WTC11 (cell line): Measurements from ENCODE around the gene EFCAB5. TPM values are rescaled to one million over a fixed set of nuclear protein-coding genes. Genes with fewer than 3 reads are reported as not detected.

ENCODE experiments used
- ATAC-seq: fragments of 200-7000 bp; cut with Tn5 transposase; 2 replicates; pipeline ENCODE4 v1.10.0; 2021; ENCODE audit warnings: mild to moderate bottlenecking, moderate library complexity
- CTCF ChIA-PET: fragments of 300-600 bp; sonication (Branson Sonifier 250); formaldehyde crosslinking; loops from one replicate; lab custom pipeline; 2021; ENCODE audit warnings: antibody characterized with exemption; lab: Charles Lee
- POLR2A ChIA-PET: fragments of 350-600 bp; sonication (Branson Sonifier 250); formaldehyde crosslinking; loops from one replicate; lab custom pipeline; 2021; ENCODE audit warnings: antibody characterized with exemption; lab: Charles Lee
- DNase-seq: peaks from one replicate; pipeline ENCODE4 v3.0.0; 2021; ENCODE audit warnings: low spot score
- H3K27ac Mint-ChIP-seq: 2 replicates; pipeline ENCODE4 v1.8.0; 2021; ENCODE audit warnings: mixed read lengths
- H3K27me3 Mint-ChIP-seq: 2 replicates; pipeline ENCODE4 v1.8.0; 2021; ENCODE audit warnings: low read depth, mild to moderate bottlenecking, moderate library complexity, mixed read lengths
- H3K36me3 Mint-ChIP-seq: 2 replicates; pipeline ENCODE4 v1.8.0; 2021; ENCODE audit warnings: mixed read lengths
- H3K4me1 Mint-ChIP-seq: 2 replicates; pipeline ENCODE4 v1.8.0; 2022; ENCODE audit warnings: mixed read lengths
- H3K4me3 Mint-ChIP-seq: 2 replicates; pipeline ENCODE4 v1.8.0; 2021; ENCODE audit warnings: mild to moderate bottlenecking, moderate library complexity, mixed read lengths
- H3K9me3 Mint-ChIP-seq: 2 replicates; pipeline ENCODE4 v1.8.0; 2021; ENCODE audit warnings: mixed read lengths
- ATF1 ChIP-seq: sonication (generic); formaldehyde crosslinking; IDR thresholded peaks from 2 replicates; pipeline ENCODE4 v1.8.1; 2023; ENCODE audit warnings: mild to moderate bottlenecking, moderate library complexity, missing genetic modification reagents
- CREB1 ChIP-seq: sonication (generic); formaldehyde crosslinking; IDR thresholded peaks from 2 replicates; pipeline ENCODE4 v1.8.0; 2023; ENCODE audit warnings: mild to moderate bottlenecking, missing genetic modification reagents
- ETV6 ChIP-seq: sonication (generic); formaldehyde crosslinking; IDR thresholded peaks from 2 replicates; pipeline ENCODE4 v1.8.1; 2022; ENCODE audit warnings: mild to moderate bottlenecking, missing genetic modification reagents
- FOXJ3 ChIP-seq: sonication (generic); formaldehyde crosslinking; IDR thresholded peaks from 2 replicates; pipeline ENCODE4 v1.9.0; 2021; ENCODE audit warnings: missing genetic modification reagents, mild to moderate bottlenecking, borderline replicate concordance
- GABPB1 ChIP-seq: sonication (generic); formaldehyde crosslinking; IDR thresholded peaks from 2 replicates; pipeline ENCODE4 v1.8.1; 2023; ENCODE audit warnings: mild to moderate bottlenecking, missing genetic modification reagents
- GRHL2 ChIP-seq: fragments of 250-450 bp; sonication (Bioruptor Pico); IDR thresholded peaks from 2 replicates; pipeline ENCODE4 v1.8.0; 2022; ENCODE audit warnings: mild to moderate bottlenecking, moderate library complexity; ENCODE audit not compliant: insufficient replicate concordance, severe bottlenecking
- JAZF1 ChIP-seq: fragments of 250-450 bp; sonication (Bioruptor Pico); IDR thresholded peaks from 2 replicates; pipeline ENCODE4 v1.9.0; 2021; ENCODE audit warnings: moderate library complexity, mild to moderate bottlenecking, inconsistent platforms
- NR1H2 ChIP-seq: sonication (generic); formaldehyde crosslinking; IDR thresholded peaks from 2 replicates; pipeline ENCODE4 v1.9.0; 2021; ENCODE audit warnings: mild to moderate bottlenecking, moderate library complexity, missing genetic modification reagents
- OVOL2 ChIP-seq: fragments of 250-450 bp; sonication (Bioruptor Pico); IDR thresholded peaks from 2 replicates; pipeline ENCODE4 v1.9.0; 2021; ENCODE audit warnings: mild to moderate bottlenecking, borderline replicate concordance
- SMAD3 ChIP-seq: sonication (generic); formaldehyde crosslinking; IDR thresholded peaks from 2 replicates; pipeline ENCODE4 v1.8.0; 2022; ENCODE audit warnings: missing genetic modification reagents, mild to moderate bottlenecking, borderline replicate concordance
- TP53 ChIP-seq: sonication (generic); formaldehyde crosslinking; IDR thresholded peaks from 2 replicates; pipeline ENCODE4 v1.8.1; 2023; ENCODE audit warnings: mild to moderate bottlenecking, missing genetic modification reagents
- ZNF396 ChIP-seq: fragments of 250-450 bp; sonication (Bioruptor Pico); IDR thresholded peaks from 2 replicates; pipeline ENCODE4 v1.8.0; 2021; ENCODE audit warnings: mild to moderate bottlenecking, moderate library complexity, borderline replicate concordance
- total RNA-seq: library from RNA; stranded (reverse); gene quantifications from 3 replicates; pipeline ENCODE4 v1.2.3, GENCODE V29; 2021
- TF ChIP-seq, protein P1 (sequence below): fragments of 250-450 bp; sonication (Bioruptor Pico); IDR thresholded peaks from 2 replicates; pipeline ENCODE4 v1.8.0; 2021; ENCODE audit warnings: mild to moderate bottlenecking
- TF ChIP-seq, protein P2 (sequence below): fragments of 200-600 bp; IDR thresholded peaks from 2 replicates; pipeline ENCODE4 v1.8.0; 2022; ENCODE audit warnings: antibody characterized with exemption
- TF ChIP-seq, protein P3 (sequence below): sonication (generic); formaldehyde crosslinking; IDR thresholded peaks from 2 replicates; pipeline ENCODE4 v1.8.1; 2023; ENCODE audit warnings: mild to moderate bottlenecking, missing genetic modification reagents, borderline replicate concordance
- TF ChIP-seq, protein P4 (sequence below): fragments of 250-450 bp; sonication (Bioruptor Pico); conservative IDR thresholded peaks from 2 replicates; pipeline ENCODE4 v1.9.0; 2021; ENCODE audit warnings: mild to moderate bottlenecking
- TF ChIP-seq, protein P5 (sequence below): fragments of 250-450 bp; sonication (Bioruptor Pico); IDR thresholded peaks from 2 replicates; pipeline ENCODE4 v1.9.0; 2021; ENCODE audit warnings: moderate library complexity, mild to moderate bottlenecking, inconsistent platforms, borderline replicate concordance
- TF ChIP-seq, protein P6 (sequence below): fragments of 250-450 bp; sonication (Bioruptor Pico); IDR thresholded peaks from 2 replicates; pipeline ENCODE4 v1.9.0; 2021; ENCODE audit warnings: mild to moderate bottlenecking
- TF ChIP-seq, protein P7 (sequence below): sonication (generic); formaldehyde crosslinking; IDR thresholded peaks from 2 replicates; pipeline ENCODE4 v1.8.1; 2022; ENCODE audit warnings: mild to moderate bottlenecking, moderate library complexity, missing genetic modification reagents

Gene EFCAB5
- total RNA-seq, 1 experiment from 2014 or later, result 0.59 TPM

DNA sequence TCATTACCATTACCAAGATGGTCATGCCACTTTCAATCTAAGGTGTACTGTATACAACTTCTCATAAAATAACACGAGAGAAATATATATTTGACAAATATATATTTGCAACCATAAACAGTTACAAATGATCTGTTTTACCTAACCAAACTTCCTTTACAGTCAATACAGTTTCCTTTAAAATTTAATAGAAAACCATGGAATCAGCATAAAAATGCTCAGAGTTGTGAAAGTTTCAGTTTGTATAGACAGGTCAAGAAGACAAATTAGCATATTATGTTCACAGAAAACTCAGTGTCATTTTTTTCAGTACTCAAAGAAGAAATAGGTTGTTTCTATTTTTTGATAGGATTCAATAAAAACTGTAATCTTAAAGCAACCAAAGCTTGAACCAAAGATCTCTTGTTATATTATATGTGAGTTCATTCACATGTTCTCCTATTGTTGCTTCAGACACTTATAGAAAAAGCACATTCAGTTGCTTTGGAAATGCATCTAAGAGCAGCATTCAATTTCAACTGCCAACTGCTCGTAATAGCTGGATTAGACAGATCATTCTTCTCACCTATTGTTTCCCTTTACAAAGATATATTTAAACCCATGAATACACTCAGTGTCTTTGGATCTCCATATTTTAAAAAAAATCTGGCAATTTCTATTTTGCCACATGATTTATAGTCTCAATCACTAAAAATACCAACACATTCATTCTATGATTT lies 26.5 kb upstream of the EFCAB5 start:
- H3K27me3 Mint-ChIP-seq, result no peaks in the 10 kb centered on the region
- no peak overlapping the region for H3K27ac Mint-ChIP-seq
- TF ChIP-seq FOXJ3 (CRISPR knock-in tag), result no peak
- TF ChIP-seq, protein P1, sequence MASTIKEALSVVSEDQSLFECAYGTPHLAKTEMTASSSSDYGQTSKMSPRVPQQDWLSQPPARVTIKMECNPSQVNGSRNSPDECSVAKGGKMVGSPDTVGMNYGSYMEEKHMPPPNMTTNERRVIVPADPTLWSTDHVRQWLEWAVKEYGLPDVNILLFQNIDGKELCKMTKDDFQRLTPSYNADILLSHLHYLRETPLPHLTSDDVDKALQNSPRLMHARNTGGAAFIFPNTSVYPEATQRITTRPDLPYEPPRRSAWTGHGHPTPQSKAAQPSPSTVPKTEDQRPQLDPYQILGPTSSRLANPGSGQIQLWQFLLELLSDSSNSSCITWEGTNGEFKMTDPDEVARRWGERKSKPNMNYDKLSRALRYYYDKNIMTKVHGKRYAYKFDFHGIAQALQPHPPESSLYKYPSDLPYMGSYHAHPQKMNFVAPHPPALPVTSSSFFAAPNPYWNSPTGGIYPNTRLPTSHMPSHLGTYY (CRISPR knock-in tag), result no peak
- TF ChIP-seq, protein P2, sequence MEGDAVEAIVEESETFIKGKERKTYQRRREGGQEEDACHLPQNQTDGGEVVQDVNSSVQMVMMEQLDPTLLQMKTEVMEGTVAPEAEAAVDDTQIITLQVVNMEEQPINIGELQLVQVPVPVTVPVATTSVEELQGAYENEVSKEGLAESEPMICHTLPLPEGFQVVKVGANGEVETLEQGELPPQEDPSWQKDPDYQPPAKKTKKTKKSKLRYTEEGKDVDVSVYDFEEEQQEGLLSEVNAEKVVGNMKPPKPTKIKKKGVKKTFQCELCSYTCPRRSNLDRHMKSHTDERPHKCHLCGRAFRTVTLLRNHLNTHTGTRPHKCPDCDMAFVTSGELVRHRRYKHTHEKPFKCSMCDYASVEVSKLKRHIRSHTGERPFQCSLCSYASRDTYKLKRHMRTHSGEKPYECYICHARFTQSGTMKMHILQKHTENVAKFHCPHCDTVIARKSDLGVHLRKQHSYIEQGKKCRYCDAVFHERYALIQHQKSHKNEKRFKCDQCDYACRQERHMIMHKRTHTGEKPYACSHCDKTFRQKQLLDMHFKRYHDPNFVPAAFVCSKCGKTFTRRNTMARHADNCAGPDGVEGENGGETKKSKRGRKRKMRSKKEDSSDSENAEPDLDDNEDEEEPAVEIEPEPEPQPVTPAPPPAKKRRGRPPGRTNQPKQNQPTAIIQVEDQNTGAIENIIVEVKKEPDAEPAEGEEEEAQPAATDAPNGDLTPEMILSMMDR, result no peak
- TF ChIP-seq ETV6 (CRISPR knock-in tag), result no peak
- no peak for TF ChIP-seq ZNF396
- no peak for TF ChIP-seq GRHL2 (CRISPR knock-in tag)
- TF ChIP-seq OVOL2 (CRISPR knock-in tag), result no peak
- TF ChIP-seq, protein P3, sequence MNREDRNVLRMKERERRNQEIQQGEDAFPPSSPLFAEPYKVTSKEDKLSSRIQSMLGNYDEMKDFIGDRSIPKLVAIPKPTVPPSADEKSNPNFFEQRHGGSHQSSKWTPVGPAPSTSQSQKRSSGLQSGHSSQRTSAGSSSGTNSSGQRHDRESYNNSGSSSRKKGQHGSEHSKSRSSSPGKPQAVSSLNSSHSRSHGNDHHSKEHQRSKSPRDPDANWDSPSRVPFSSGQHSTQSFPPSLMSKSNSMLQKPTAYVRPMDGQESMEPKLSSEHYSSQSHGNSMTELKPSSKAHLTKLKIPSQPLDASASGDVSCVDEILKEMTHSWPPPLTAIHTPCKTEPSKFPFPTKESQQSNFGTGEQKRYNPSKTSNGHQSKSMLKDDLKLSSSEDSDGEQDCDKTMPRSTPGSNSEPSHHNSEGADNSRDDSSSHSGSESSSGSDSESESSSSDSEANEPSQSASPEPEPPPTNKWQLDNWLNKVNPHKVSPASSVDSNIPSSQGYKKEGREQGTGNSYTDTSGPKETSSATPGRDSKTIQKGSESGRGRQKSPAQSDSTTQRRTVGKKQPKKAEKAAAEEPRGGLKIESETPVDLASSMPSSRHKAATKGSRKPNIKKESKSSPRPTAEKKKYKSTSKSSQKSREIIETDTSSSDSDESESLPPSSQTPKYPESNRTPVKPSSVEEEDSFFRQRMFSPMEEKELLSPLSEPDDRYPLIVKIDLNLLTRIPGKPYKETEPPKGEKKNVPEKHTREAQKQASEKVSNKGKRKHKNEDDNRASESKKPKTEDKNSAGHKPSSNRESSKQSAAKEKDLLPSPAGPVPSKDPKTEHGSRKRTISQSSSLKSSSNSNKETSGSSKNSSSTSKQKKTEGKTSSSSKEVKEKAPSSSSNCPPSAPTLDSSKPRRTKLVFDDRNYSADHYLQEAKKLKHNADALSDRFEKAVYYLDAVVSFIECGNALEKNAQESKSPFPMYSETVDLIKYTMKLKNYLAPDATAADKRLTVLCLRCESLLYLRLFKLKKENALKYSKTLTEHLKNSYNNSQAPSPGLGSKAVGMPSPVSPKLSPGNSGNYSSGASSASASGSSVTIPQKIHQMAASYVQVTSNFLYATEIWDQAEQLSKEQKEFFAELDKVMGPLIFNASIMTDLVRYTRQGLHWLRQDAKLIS, result no peak
- no peak for TF ChIP-seq ATF1 (CRISPR knock-in tag)
- TF ChIP-seq, protein P4, sequence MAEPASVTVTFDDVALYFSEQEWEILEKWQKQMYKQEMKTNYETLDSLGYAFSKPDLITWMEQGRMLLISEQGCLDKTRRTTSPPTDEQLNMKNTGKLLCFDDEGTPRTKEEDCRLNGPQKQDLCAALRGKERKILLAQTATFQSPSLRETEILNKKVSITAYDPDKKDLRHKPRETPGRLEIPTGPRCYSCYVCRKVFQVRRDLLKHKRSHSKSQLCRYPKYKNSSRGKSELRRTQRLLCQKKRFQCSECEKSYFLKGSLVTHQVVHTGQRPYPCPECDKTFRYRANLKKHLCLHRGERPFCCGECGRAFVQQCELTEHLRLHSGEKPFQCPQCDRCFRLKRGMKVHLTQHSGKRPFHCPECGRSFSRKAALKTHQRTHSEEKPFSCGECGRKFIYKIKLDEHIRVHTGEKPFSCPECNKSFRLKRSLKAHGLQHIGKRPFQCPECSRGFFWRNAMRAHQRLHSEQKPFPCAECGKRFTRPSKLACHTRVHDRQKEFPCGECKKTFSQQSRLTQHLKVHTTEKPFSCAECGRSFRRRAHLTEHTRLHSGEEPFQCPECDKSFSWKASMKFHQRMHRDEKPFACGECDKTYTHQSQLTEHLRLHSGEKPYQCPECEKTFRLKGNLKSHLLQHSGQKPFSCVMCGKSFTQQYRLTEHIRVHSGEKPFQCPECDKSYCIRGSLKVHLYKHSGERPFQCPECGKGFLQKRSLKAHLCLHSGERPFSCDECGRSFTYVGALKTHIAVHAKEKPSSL (CRISPR knock-in tag), result no peak
- TF ChIP-seq, protein P5, sequence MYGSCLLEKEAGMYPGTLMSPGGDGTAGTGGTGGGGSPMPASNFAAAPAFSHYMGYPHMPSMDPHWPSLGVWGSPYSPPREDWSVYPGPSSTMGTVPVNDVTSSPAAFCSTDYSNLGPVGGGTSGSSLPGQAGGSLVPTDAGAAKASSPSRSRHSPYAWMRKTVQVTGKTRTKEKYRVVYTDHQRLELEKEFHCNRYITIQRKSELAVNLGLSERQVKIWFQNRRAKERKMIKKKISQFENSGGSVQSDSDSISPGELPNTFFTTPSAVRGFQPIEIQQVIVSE (CRISPR knock-in tag), result no peak
- no peak for TF ChIP-seq SMAD3 (CRISPR knock-in tag)
- TF ChIP-seq, protein P6, sequence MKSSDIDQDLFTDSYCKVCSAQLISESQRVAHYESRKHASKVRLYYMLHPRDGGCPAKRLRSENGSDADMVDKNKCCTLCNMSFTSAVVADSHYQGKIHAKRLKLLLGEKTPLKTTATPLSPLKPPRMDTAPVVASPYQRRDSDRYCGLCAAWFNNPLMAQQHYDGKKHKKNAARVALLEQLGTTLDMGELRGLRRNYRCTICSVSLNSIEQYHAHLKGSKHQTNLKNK, result no peak
- no peak for TF ChIP-seq JAZF1
- TF ChIP-seq, protein P7, sequence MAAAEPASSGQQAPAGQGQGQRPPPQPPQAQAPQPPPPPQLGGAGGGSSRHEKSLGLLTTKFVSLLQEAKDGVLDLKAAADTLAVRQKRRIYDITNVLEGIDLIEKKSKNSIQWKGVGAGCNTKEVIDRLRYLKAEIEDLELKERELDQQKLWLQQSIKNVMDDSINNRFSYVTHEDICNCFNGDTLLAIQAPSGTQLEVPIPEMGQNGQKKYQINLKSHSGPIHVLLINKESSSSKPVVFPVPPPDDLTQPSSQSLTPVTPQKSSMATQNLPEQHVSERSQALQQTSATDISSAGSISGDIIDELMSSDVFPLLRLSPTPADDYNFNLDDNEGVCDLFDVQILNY (CRISPR knock-in tag), result no peak
- TF ChIP-seq CREB1 (CRISPR knock-in tag), result no peak
- no peak for TF ChIP-seq TP53 (CRISPR knock-in tag)
- no peak for TF ChIP-seq NR1H2 (CRISPR knock-in tag)
- TF ChIP-seq GABPB1 (CRISPR knock-in tag), result no peak
- POLR2A ChIA-PET, result interaction anchor here (0.6 kb wide), 1 partner anchor 138 kb away, joined by 3 read pairs; no protein-coding TSS in a partner anchor
- H3K36me3 Mint-ChIP-seq, result no peaks in the 10 kb centered on the region
- H3K4me1 Mint-ChIP-seq, result peaks cover 5% of the 10 kb centered on the region; the same call in 1 of the 2 replicates
- no peak overlapping the region for H3K4me3 Mint-ChIP-seq
- DNase-seq, result no peak
- ATAC-seq, result no peak
- CTCF ChIA-PET, result interaction anchor here (0.7 to 3.9 kb wide), 2 partner anchors 16 to 430 kb away, joined by 3 to 12 read pairs; no protein-coding TSS in a partner anchor
- no peaks in the 10 kb centered on the region for H3K9me3 Mint-ChIP-seq
